HG02840 (cell line): ENCODE measurements around the gene ATE1.
"Not testable (repeated sequence)": the region's sequence is repeated elsewhere in the genome, so short reads cannot be mapped to it uniquely, and the experiment has no call there.

ENCODE experiments used
- ATAC-seq: cut with Tn5 transposase; IDR thresholded peaks from one replicate; pipeline ENCODE4 v1.9.1; 2021; ENCODE audit warnings: mild to moderate bottlenecking, moderate library complexity, moderate number of reproducible peaks; ENCODE audit not compliant: unreplicated experiment, low FRiP score

Gene ATE1

GRCh38 chr10:121708728-121709674 is 218.8 kb downstream of the ATE1 start:
- ATAC-seq, result no peak

GRCh38 chr10:121702351-121703320 is 225.2 kb downstream of the ATE1 start:
- no peak for ATAC-seq

GRCh38 chr10:121700416-121700815 is 227.4 kb downstream of the ATE1 start:
- ATAC-seq, result no peak

- ATAC-seq, result not testable (repeated sequence)
These were observed 228.1 kb downstream of the ATE1 start for GRCh38 chr10:121699703-121700102.

GRCh38 chr10:121698902-121699301 is 228.9 kb downstream of the ATE1 start:
- ATAC-seq, result no peak

- ATAC-seq, result no peak
These were observed 229.5 kb downstream of the ATE1 start for GRCh38 chr10:121698336-121698735.

GRCh38 chr10:121696854-121697253 is 231.0 kb downstream of the ATE1 start:
- ATAC-seq, result no peak

GRCh38 chr10:121695731-121696464 is 231.9 kb downstream of the ATE1 start:
- ATAC-seq, result no peak

- no peak for ATAC-seq
These were observed 232.7 kb downstream of the ATE1 start for GRCh38 chr10:121694966-121695643.

- ATAC-seq, result no peak
These were observed 233.4 kb downstream of the ATE1 start for GRCh38 chr10:121694327-121694965.

GRCh38 chr10:121692626-121693025 is 235.2 kb downstream of the ATE1 start:
- no peak for ATAC-seq

GRCh38 chr10:121690970-121691369 is 236.9 kb downstream of the ATE1 start:
- no peak for ATAC-seq
